ENCODE data around the gene HMG20B.

HMG20B gene

GRCh38 chr19:3548606-3549005 is 24.1 kb upstream of the HMG20B start:
- no peak overlapping the region for H3K4me3 ChIP-seq (ENCODE audit: low read length)
- no peaks in the 10 kb centered on the region for H3K36me3 ChIP-seq (ENCODE audit: control insufficient read depth, low read depth, low read length)
- no peaks in the 10 kb centered on the region for H3K27me3 ChIP-seq (ENCODE audit: control insufficient read depth, insufficient read depth, low read length)
- no peak overlapping the region for H3K9ac ChIP-seq (ENCODE audit: low read length)
- H3K27ac ChIP-seq (ENCODE audit: low read length), result no peak overlapping the region
- H3K4me1 ChIP-seq (ENCODE audit: control insufficient read depth, low read depth, low read length), result no peaks in the 10 kb centered on the region
- H3K9me3 ChIP-seq (ENCODE audit: control insufficient read depth, low read depth, low read length), result no peaks in the 10 kb centered on the region

DNA sequence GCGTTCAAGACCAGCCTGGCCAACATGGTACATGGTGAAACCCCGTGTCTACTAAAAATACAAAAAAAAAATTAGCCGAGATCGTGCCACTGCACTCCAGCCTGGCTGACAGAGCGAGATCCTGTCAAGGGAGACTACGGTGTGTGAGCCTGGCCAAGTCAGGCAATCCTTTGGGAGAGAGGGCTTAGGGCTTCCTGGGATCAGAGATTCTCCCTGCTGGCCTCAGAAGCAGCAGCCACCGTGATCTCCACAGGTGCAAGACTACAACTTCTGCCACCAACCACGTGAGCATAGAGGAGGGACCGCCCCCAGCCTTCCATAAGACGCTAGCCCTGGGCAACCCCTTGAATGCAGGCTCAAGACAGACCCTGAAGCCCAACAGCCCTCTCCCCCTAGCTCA is 22.9 kb upstream of the HMG20B start:
- H3K27ac ChIP-seq (ENCODE audit: low read length), result no peak overlapping the region
- no peaks in the 10 kb centered on the region for H3K4me1 ChIP-seq (ENCODE audit: control insufficient read depth, low read depth, low read length)
- no peaks in the 10 kb centered on the region for H3K27me3 ChIP-seq (ENCODE audit: control insufficient read depth, insufficient read depth, low read length)
- H3K9me3 ChIP-seq (ENCODE audit: control insufficient read depth, low read depth, low read length), result no peaks in the 10 kb centered on the region
- H3K4me3 ChIP-seq (ENCODE audit: low read length), result no peak overlapping the region
- H3K9ac ChIP-seq (ENCODE audit: low read length), result no peak overlapping the region
- no peaks in the 10 kb centered on the region for H3K36me3 ChIP-seq (ENCODE audit: control insufficient read depth, low read depth, low read length)

- Histone ChIP-seq H3K36me3 (ENCODE audit: control insufficient read depth, low read depth, low read length) (no peaks in the 10 kb centered on the region), H3K27me3 (ENCODE audit: control insufficient read depth, insufficient read depth, low read length) (no peaks in the 10 kb centered on the region), H3K9ac (ENCODE audit: low read length) (no peak overlapping the region), H3K4me3 (ENCODE audit: low read length) (no peak overlapping the region), H3K4me1 (ENCODE audit: control insufficient read depth, low read depth, low read length) (no peaks in the 10 kb centered on the region), H3K9me3 (ENCODE audit: control insufficient read depth, low read depth, low read length) (no peaks in the 10 kb centered on the region), H3K27ac (ENCODE audit: low read length) (no peak overlapping the region)
Measured at GRCh38 chr19:3550947-3551791, 21.6 kb upstream of the HMG20B start.

- Histone ChIP-seq H3K36me3 (ENCODE audit: control insufficient read depth, low read depth, low read length) (no peaks in the 10 kb centered on the region), H3K27ac (ENCODE audit: low read length) (no peak overlapping the region), H3K4me1 (ENCODE audit: control insufficient read depth, low read depth, low read length) (no peaks in the 10 kb centered on the region), H3K27me3 (ENCODE audit: control insufficient read depth, insufficient read depth, low read length) (peaks cover 5% of the 10 kb centered on the region), H3K9ac (ENCODE audit: low read length) (no peak overlapping the region), H3K4me3 (ENCODE audit: low read length) (no peak overlapping the region), H3K9me3 (ENCODE audit: control insufficient read depth, low read depth, low read length) (no peaks in the 10 kb centered on the region)
Measured at GRCh38 chr19:3551792-3552095, 21.0 kb upstream of the HMG20B start.

- Histone ChIP-seq H3K4me3 (ENCODE audit: low read length) (no peak overlapping the region), H3K4me1 (ENCODE audit: control insufficient read depth, low read depth, low read length) (no peaks in the 10 kb centered on the region), H3K9me3 (ENCODE audit: control insufficient read depth, low read depth, low read length) (no peaks in the 10 kb centered on the region), H3K36me3 (ENCODE audit: control insufficient read depth, low read depth, low read length) (no peaks in the 10 kb centered on the region), H3K27ac (ENCODE audit: low read length) (no peak overlapping the region), H3K27me3 (ENCODE audit: control insufficient read depth, insufficient read depth, low read length) (peaks cover 5% of the 10 kb centered on the region), H3K9ac (ENCODE audit: low read length) (no peak overlapping the region)
Measured at GRCh38 chr19:3554254-3555083, 18.3 kb upstream of the HMG20B start.

DNA sequence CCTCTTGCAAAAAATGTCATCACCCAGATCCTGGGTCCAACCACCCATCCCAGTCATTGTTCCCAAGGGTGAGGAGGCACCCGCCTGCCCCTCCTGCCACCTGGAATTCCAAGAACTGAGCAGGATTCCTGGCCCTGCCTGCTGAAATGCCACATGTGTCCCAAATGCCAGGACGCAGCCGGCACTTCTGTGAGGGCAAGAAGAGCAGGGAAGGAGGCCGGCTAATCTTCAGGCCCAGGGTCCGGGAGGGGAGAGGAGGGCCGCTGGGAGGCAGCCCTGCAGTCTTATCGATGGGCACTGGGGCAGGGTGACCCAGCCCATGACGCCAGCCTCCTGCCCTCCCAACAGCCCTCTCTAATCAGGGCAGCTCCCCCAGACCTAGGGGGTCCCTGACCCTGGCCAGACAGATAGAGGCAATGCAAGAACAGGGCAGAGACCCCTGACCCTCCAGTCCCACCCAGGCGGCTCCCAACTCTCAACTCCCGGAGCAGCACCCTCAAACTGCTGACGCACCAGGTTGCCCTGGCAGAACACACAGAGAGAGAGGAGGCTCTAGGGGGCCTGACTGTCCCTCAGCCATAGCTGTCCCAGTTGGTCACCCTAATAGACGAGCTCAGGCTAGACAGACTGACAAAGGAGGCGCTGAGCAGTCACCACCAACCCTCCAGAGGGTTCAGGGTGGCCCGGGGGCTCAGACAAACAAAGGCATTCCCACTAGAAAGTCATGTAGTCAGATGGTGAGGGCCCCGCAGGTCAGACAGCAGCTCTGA is 16.9 kb upstream of the HMG20B start:
- H3K27me3 ChIP-seq (ENCODE audit: control insufficient read depth, insufficient read depth, low read length), result peaks cover 5% of the 10 kb centered on the region
- no peaks in the 10 kb centered on the region for H3K9me3 ChIP-seq (ENCODE audit: control insufficient read depth, low read depth, low read length)
- no peak overlapping the region for H3K9ac ChIP-seq (ENCODE audit: low read length)
- H3K4me1 ChIP-seq (ENCODE audit: control insufficient read depth, low read depth, low read length), result no peaks in the 10 kb centered on the region
- H3K4me3 ChIP-seq (ENCODE audit: low read length), result no peak overlapping the region
- H3K27ac ChIP-seq (ENCODE audit: low read length), result no peak overlapping the region
- no peaks in the 10 kb centered on the region for H3K36me3 ChIP-seq (ENCODE audit: control insufficient read depth, low read depth, low read length)

GRCh38 chr19:3556423-3556977 is 16.2 kb upstream of the HMG20B start:
- Histone ChIP-seq H3K4me3 (ENCODE audit: low read length) (peak overlapping the region; percentile 69), H3K9ac (ENCODE audit: low read length) (no peak overlapping the region), H3K27me3 (ENCODE audit: control insufficient read depth, insufficient read depth, low read length) (peaks cover 5% of the 10 kb centered on the region), H3K36me3 (ENCODE audit: control insufficient read depth, low read depth, low read length) (no peaks in the 10 kb centered on the region), H3K4me1 (ENCODE audit: control insufficient read depth, low read depth, low read length) (no peaks in the 10 kb centered on the region), H3K9me3 (ENCODE audit: control insufficient read depth, low read depth, low read length) (no peaks in the 10 kb centered on the region), H3K27ac (ENCODE audit: low read length) (no peak overlapping the region)

GRCh38 chr19:3556978-3557460 is 15.7 kb upstream of the HMG20B start:
- H3K9ac ChIP-seq (ENCODE audit: low read length), result no peak overlapping the region
- no peaks in the 10 kb centered on the region for H3K4me1 ChIP-seq (ENCODE audit: control insufficient read depth, low read depth, low read length)
- H3K4me3 ChIP-seq (ENCODE audit: low read length), result peak overlapping the region; percentile 69
- no peaks in the 10 kb centered on the region for H3K9me3 ChIP-seq (ENCODE audit: control insufficient read depth, low read depth, low read length)
- peaks cover 5% of the 10 kb centered on the region for H3K27me3 ChIP-seq (ENCODE audit: control insufficient read depth, insufficient read depth, low read length)
- H3K27ac ChIP-seq (ENCODE audit: low read length), result no peak overlapping the region
- no peaks in the 10 kb centered on the region for H3K36me3 ChIP-seq (ENCODE audit: control insufficient read depth, low read depth, low read length)

GRCh38 chr19:3557461-3558248 is 15.1 kb upstream of the HMG20B start, which contains the start of gene MFSD12:
Gene MFSD12 (minus strand): TSS chr19:3557586. CDS start chr19:3557403, 183 bp downstream.
- Histone ChIP-seq H3K27ac (ENCODE audit: low read length) (no peak within 1 kb of the TSS), H3K4me3 (ENCODE audit: low read length) (peak within 1 kb of the TSS; percentile 69), H3K9ac (ENCODE audit: low read length) (peak within 1 kb of the TSS; percentile 17), H3K27me3 (ENCODE audit: control insufficient read depth, insufficient read depth, low read length) (peaks cover 5% of the 10 kb centered on the region), H3K36me3 (ENCODE audit: control insufficient read depth, low read depth, low read length) (no peaks in the 10 kb centered on the region), H3K9me3 (ENCODE audit: control insufficient read depth, low read depth, low read length) (no peaks in the 10 kb centered on the region), H3K4me1 (ENCODE audit: control insufficient read depth, low read depth, low read length) (no peaks in the 10 kb centered on the region)

DNA sequence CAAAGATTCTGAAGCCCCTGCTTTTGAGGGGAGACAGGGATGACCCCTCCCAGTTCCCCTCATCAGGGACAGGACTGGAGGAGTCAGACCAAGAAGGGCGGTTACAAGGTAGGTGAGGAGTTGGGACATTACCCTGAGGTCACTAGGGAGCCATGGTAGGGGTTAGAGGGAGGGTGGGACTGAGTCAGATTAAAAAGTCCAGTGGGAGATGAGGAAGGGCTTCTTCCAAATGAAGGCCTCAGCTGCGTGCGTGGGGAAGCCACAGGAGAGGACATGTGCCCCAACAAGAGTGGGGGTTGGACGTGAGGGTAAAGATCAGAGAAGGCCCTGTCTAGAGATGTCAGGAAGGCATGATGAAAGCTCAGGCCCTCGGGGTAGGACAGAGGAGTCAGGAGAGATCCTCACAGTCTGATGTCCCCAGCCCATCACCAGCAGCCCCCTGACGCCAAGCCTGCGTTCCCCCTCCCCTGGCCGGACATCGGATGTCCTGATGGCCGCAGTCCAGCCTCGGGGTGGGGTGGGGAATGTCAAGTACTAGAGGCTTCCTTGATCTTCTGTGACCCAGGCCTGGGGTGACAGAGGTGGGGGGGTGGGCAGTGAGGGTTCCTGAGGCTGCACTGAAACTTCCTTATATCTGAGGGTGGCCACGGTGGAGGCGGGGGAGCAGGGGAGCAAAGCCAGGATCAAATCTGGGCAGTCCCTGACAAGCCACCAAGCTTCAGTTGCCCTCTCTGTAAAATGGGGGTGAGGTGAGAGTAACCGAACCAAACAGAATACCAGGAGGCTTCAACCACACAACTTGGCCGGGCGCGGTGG is 8.8 kb upstream of the HMG20B start:
- no peak overlapping the region for H3K4me3 ChIP-seq (ENCODE audit: low read length)

More for the DNA sequence above, 8.8 kb upstream of the HMG20B start:
- Histone ChIP-seq H3K4me1 (ENCODE audit: control insufficient read depth, low read depth, low read length) (no peaks in the 10 kb centered on the region), H3K27ac (ENCODE audit: low read length) (no peak overlapping the region), H3K27me3 (ENCODE audit: control insufficient read depth, insufficient read depth, low read length) (no peaks in the 10 kb centered on the region), H3K36me3 (ENCODE audit: control insufficient read depth, low read depth, low read length) (no peaks in the 10 kb centered on the region), H3K9ac (ENCODE audit: low read length) (no peak overlapping the region), H3K9me3 (ENCODE audit: control insufficient read depth, low read depth, low read length) (no peaks in the 10 kb centered on the region)

Measured in iPS-18a (cell line).